NCI-H2196 (cell line): ENCODE results near the gene PIP4P1.
"Not testable (repeated sequence)": the region's sequence is repeated elsewhere in the genome, so short reads cannot be mapped to it uniquely, and the experiment has no call there.

ENCODE experiments used
- DNase-seq: peaks from one replicate; lab custom pipeline; 2025; ENCODE audit not compliant: unreplicated experiment; lab: John Stamatoyannopoulos, UW

Gene PIP4P1

DNA sequence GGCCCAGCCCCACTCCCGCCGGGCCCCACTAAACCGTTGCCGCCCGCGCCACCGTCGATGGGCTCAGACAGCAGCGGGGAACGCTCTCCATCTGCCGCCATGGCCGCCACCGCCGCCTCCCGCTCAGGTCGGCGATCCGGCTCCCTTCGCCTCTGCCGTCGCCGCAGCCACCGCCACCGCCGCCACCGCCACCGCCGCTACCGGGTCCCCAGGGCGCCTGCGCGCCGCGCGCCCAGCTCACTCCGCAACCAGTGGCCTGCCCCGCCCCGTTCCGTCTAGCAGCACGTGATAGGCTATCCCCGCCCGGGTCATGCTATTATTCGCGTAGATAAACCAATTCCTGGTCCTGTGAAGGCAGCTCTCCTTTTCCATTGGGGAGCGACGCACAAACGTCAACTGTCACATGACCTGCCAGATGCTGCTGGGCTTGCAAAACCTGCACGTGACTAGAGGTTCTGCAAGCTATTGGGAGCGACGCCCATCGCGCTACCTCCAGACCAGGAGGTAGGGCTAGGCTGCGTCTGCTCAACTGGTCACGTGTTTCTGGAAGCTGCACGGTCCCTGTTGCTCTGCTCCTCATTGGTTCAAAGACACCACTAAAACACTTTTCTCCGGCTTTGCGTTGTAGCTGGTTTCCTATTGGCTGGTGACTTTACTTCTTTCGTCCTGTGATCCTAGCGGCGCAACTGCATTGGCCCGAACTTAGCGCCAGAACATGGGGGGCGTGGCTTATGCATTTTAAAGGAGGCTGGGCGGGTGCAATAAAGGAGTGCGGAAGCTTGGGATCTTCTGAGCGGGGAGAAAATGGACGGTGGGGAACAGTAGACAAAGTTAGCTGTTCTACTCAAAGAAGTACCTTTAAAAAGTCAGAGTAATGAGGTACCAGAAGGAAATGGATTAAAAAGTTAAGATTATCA, at the start of gene PIP4P1:
Gene PIP4P1 (minus strand): TSS at position 210 of the 917 bp plus-strand sequence. CDS start 109 bp downstream, at position 101.
- peak; percentile 100 for DNase-seq

DNA sequence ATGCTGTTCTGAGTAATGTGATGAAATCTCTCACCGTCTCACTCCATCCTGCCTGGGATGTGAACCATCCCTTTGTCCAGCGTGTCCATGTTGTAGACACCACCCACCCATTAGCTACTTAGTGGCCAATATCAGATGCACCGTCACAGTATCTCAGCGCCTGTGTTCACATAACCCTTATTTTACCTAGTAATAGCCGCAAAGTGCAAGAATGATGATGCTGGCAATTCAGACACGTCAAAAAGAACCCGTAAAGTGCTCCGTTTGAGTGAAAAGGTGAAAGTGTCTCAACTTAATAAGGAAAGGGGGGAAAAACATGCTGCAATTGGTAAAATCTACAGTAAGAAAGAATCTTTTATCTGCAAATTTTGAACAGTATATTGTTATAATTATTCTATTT, 47.1 kb upstream of the PIP4P1 start:
- DNase-seq, result no peak

- DNase-seq, result not testable (repeated sequence)
These were observed 46.3 kb upstream of the PIP4P1 start for GRCh38 chr14:20507537-20507936.

- DNase-seq, result not testable (repeated sequence)
These were observed 45.5 kb upstream of the PIP4P1 start for GRCh38 chr14:20506752-20507151.

- not testable (repeated sequence) for DNase-seq
These were observed 45.0 kb upstream of the PIP4P1 start for GRCh38 chr14:20506276-20506675.

- no peak for DNase-seq
These were observed 42.7 kb upstream of the PIP4P1 start for GRCh38 chr14:20503898-20504297.

- no peak for DNase-seq
These were observed 40.1 kb upstream of the PIP4P1 start for GRCh38 chr14:20501346-20501745.

- no peak for DNase-seq
These were observed 38.6 kb upstream of the PIP4P1 start for GRCh38 chr14:20499881-20500280.

DNA sequence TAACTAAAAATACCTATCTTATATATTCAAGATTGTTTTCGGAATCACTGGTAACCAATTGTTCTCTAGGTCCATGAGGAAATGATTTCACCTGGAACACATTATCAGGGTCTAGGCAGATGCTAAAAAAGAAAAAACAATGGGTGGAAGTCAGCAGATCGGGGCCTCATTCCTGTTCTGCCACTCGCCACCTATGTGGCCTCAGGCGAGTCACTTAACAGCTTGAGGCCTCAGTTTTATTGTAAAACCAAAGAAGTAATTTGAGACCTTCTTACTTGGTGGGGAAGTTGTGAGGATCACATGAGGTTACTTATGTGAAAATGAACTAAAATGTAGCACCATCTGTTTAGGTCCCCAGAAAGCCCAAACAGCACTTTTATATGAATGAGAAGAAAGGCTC, 37.9 kb upstream of the PIP4P1 start:
- no peak for DNase-seq

- no peak for DNase-seq
These were observed 37.4 kb upstream of the PIP4P1 start for GRCh38 chr14:20498622-20499021.

GRCh38 chr14:20494935-20495766, 33.9 kb upstream of the PIP4P1 start:
- DNase-seq, result no peak

- no peak for DNase-seq
These were observed 32.4 kb upstream of the PIP4P1 start for GRCh38 chr14:20493634-20494033.

DNA sequence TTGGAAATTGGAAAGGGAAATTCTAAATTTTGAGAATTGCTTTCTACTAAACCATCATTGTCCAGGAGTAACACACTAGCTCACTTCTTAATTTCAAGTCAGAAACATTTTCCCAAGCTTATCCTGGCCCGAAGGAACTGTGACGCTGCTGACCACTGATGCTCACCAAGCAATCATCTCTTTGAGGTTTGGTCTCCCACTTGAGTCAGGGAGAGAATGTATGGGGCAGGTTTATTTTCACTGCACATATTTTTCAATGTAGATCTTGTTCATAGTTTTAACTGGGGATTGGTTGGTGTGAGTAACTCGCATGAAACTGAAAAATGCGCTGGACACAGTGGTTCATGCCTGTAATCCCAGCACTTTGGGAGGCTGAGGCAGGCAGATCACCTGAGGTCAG, 31.3 kb upstream of the PIP4P1 start:
- no peak for DNase-seq

DNA sequence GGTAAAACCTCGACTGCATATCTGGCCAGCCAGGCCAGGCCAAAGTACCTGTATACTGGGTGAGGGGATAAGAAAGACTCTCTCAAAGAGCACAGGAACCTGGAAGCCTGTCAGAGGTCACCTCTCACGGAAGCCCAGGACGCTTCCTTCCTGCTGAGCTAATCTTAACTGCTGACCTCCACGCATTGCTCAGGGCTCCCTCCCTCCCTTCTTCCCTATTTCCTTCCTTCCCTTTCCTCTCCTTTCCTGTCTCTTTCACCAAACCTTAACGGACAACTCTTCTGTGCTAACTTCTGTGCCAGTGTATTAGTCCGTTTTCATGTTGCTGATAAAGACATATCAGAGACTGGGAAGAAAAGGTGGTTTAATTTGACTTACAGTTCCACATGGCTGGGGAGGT, 29.3 kb upstream of the PIP4P1 start:
- no peak for DNase-seq

GRCh38 chr14:20489093-20489994, 28.1 kb upstream of the PIP4P1 start:
- no peak for DNase-seq

- no peak for DNase-seq
These were observed 26.1 kb upstream of the PIP4P1 start for GRCh38 chr14:20487396-20487725.

- no peak for DNase-seq
These were observed 25.6 kb upstream of the PIP4P1 start for GRCh38 chr14:20486684-20487395.

DNA sequence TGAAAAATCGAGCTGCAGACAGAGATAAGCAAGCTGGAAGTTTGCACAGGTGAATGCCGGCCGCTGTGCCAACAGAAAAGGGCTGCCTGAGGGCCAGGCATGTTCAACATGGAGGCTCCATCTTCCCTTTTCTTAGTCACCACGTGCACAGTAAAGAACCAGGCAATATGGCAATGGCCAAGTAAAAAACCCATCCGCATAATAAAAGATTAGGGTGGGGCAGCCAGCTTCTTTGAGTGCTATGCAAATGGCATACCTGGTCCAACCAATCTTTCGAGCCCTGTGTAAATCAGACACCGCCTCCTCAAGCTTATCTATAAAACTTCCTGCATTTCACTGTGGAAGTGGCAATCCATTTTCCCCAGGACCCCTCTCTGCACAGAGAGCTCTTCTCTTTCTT, 24.7 kb upstream of the PIP4P1 start:
- DNase-seq, result no peak

- DNase-seq, result no peak
These were observed 21.1 kb upstream of the PIP4P1 start for GRCh38 chr14:20482382-20482781.

- DNase-seq, result no peak
These were observed 17.7 kb upstream of the PIP4P1 start for GRCh38 chr14:20478894-20479293.
